Sigmoid colon (tissue), 7 donors: Measurements from ENCODE around the gene S100A3. TPM values are rescaled to one million over a fixed set of nuclear protein-coding genes. Genes with fewer than 3 reads are reported as not detected.
"Not testable (repeated sequence)": the region's sequence is repeated elsewhere in the genome, so short reads cannot be mapped to it uniquely, and the experiment has no call there.

Experiments used
- DNase-seq: peaks from one replicate; pipeline ENCODE4 v3.0.0-alpha.2; 2019
- H3K27ac ChIP-seq, 4 donors: fragments of 200-600 bp; sonication (generic); one replicate each; pipeline ENCODE4 v1.5.1; 2016 to 2019; ENCODE audit warnings: mild to moderate bottlenecking in 1 of 4
- H3K27me3 ChIP-seq, 3 donors: fragments of 200-600 bp; sonication (generic); one replicate each; pipeline ENCODE4 v1.5.1; 2019; ENCODE audit warnings: mild to moderate bottlenecking in 1 of 3
- H3K36me3 ChIP-seq, 4 donors: fragments of 200-600 bp; sonication (generic); one replicate each; pipeline ENCODE4 v1.5.1; 2016 to 2019
- H3K4me1 ChIP-seq, 4 donors: fragments of 200-600 bp; sonication (generic); one replicate each; pipeline ENCODE4 v1.5.1; 2017 to 2019
- H3K4me3 ChIP-seq, 4 donors: fragments of 200-600 bp; sonication (generic); one replicate each; pipeline ENCODE4 v1.5.1; 2017 to 2019; ENCODE audit warnings: mild to moderate bottlenecking in 2 of 4, moderate library complexity in 1 of 4
- H3K9me3 ChIP-seq, 4 donors: fragments of 200-600 bp in 3 of 4; sonication (generic) in 3 of 4; one replicate each; pipeline versions ENCODE4 v1.5.1 to v1.6.1; 2013 to 2019
- EP300 ChIP-seq, 4 donors: sonication (generic); formaldehyde crosslinking; IDR thresholded peaks; one replicate each; pipeline ENCODE4 v1.6.1; 2017; ENCODE audit warnings: antibody characterized with exemption in 4 of 4
- POLR2A ChIP-seq, 2 donors: fragments of 450-650 bp; IDR thresholded peaks; one replicate each; pipeline ENCODE4 v1.6.1; 2016; ENCODE audit warnings: antibody characterized with exemption in 2 of 2, mild to moderate bottlenecking in 2 of 2, moderate library complexity in 2 of 2
- POLR2AphosphoS5 ChIP-seq, 4 donors: sonication (generic); formaldehyde crosslinking; IDR thresholded peaks; one replicate each; pipeline ENCODE4 v1.6.1; 2017; ENCODE audit warnings: antibody characterized with exemption in 4 of 4
- WGBS, 2 donors: extraction: QIAGEN DNeasy Blood & Tissue Kit; methylation state at CpG; one replicate each; pipeline ENCODE4 v1.1.7; 2013; 5-methylcytosine and 5-hydroxymethylcytosine counted together
- intact Hi-C: fragments of 100-400 bp; cut with DNase I; formaldehyde crosslinking; loops from one replicate; pipeline ENCODE4 v1.15.1; 2023
- polyA plus RNA-seq, 3 donors: library from polyadenylated mRNA; stranded (reverse); fragments of 200-250 nt; gene quantifications; one replicate each; pipeline ENCODE4 v1.2.3, GENCODE V29; 2013
- total RNA-seq, 4 donors: library from RNA; depleted of rRNA; stranded (reverse); fragments of >200 nt; gene quantifications; one replicate each; pipeline ENCODE4 v1.1.0, GENCODE V29; 2016
- TF ChIP-seq, protein P1 (sequence below), 4 experiments: fragments of 450-650 bp in 3 of 4; fragments of 200-600 bp in 1 of 4; IDR thresholded peaks; one replicate each; pipeline ENCODE4 v1.5.1; 2016 to 2019; ENCODE audit warnings: antibody characterized with exemption in 4 of 4, mild to moderate bottlenecking in 3 of 4, moderate library complexity in 2 of 4
- donor health status: healthy with polysubstance abuse.
- donor health status: Bipolar disorder and iron deficiency.
- donor health status: healthy.

The S100A3 gene
- total and polyA plus RNA-seq, 7 donors, result 1.1 to 4.3 (median 2.9) TPM

DNA sequence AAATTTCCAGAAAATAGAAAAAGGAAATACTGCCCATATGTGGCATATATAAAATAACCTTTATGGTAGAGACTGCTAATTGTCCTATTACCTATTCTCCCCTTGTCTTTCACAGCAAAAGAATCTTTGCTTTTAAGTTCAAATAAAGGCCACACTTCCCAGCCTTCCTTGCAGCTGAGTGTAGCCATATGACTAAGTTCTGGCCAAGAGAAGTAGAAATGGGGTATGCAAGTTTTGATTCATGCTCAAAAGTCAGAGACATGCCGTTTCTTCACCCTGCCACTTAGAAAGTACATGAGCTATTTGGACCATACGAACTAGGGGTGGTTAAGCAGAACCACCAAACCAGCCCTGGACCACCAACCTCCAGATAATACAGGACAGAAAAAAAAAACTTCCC lies 34.9 kb upstream of the S100A3 start:
- intact Hi-C loops, result no loop called here
- Histone ChIP-seq H3K36me3 (no peaks in the 10 kb centered on the region), H3K27ac (no peak overlapping the region), H3K9me3 (no peaks in the 10 kb centered on the region), H3K4me3 (no peak overlapping the region), H3K27me3 (no peaks in the 10 kb centered on the region), H3K4me1 (no peaks in the 10 kb centered on the region)
- WGBS, 2 donors, result 88 to 91% methylated on average over 2 of the region's 2 CpGs
- no peak for DNase-seq
- TF ChIP-seq EP300 (IDR thresholded peaks at IDR 0.05) (no peak), POLR2A (IDR thresholded peaks at IDR 0.05) (no peak), POLR2AphosphoS5 (IDR thresholded peaks at IDR 0.05) (no peak)
- TF ChIP-seq, protein P1, sequence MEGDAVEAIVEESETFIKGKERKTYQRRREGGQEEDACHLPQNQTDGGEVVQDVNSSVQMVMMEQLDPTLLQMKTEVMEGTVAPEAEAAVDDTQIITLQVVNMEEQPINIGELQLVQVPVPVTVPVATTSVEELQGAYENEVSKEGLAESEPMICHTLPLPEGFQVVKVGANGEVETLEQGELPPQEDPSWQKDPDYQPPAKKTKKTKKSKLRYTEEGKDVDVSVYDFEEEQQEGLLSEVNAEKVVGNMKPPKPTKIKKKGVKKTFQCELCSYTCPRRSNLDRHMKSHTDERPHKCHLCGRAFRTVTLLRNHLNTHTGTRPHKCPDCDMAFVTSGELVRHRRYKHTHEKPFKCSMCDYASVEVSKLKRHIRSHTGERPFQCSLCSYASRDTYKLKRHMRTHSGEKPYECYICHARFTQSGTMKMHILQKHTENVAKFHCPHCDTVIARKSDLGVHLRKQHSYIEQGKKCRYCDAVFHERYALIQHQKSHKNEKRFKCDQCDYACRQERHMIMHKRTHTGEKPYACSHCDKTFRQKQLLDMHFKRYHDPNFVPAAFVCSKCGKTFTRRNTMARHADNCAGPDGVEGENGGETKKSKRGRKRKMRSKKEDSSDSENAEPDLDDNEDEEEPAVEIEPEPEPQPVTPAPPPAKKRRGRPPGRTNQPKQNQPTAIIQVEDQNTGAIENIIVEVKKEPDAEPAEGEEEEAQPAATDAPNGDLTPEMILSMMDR (IDR thresholded peaks at IDR 0.05), result no peak

DNA sequence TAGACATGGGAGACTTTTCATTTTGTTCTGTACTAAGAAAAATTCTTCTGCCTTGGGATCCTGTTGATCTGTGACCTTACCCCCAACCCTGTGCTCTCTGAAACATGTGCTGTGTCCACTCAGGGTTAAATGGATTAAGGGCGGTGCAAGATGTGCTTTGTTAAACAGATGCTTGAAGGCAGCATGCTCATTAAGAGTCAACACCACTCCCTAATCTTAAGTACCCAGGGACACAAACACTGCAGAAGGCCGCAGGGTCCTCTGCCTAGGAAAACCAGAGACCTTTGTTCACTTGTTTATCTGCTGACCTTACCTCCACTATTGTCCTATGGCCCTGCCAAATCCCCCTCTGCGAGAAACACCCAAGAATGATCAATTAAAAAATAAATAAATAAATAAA lies 34.5 kb upstream of the S100A3 start:
- H3K4me3 ChIP-seq, H3K36me3 ChIP-seq, H3K9me3 ChIP-seq, H3K4me1 ChIP-seq, H3K27ac ChIP-seq, H3K27me3 ChIP-seq, DNase-seq, intact Hi-C loops: not testable (repeated sequence)
- WGBS, 2 donors, result 92 to 93% methylated on average over 3 of the region's 3 CpGs

DNA sequence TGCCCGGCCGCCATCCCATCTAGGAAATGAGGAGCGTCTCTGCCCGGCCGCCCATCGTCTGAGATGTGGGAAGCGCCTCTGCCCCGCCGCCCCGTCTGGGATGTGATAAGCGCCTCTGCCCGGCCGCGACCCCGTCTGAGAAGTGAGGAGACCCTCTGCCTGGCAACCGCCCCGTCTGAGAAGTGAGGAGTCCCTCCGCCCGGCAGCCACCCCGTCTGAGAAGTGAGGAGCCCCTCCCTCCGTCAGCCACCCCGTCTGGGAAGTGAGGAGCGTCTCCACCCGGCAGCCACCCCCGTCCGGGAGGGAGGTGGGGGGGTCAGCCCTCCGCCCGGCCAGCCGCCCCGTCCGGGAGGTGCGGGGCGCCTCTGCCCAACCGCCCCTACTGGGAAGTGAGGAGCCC lies 33.8 kb upstream of the S100A3 start:
- H3K27me3 ChIP-seq, DNase-seq, H3K9me3 ChIP-seq, H3K36me3 ChIP-seq, H3K4me1 ChIP-seq, H3K27ac ChIP-seq, H3K4me3 ChIP-seq, intact Hi-C loops: not testable (repeated sequence)
- 95 to 96% methylated on average over 34 of the region's 34 CpGs for WGBS, 2 donors

DNA sequence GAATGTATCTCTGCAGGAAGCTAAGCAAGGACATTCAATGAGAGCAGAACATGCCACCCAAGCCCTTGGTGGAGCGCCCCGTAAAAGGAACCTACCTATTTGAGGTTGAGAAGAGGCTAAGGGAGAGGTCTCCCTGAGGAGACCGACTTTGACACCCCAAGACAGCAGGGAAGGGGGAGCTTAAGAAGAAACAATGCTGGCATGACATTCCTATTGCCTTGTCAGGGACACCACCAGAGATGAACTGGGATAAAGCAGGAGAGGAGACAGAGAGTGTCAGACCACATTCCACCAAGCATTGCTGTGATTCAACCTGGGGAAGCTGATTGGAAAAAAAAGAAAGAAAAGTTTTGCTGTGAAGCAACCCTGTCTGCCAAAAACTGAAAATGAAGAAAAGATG lies 29.9 kb upstream of the S100A3 start:
- TF ChIP-seq EP300 (IDR thresholded peaks at IDR 0.05) (no peak), POLR2AphosphoS5 (IDR thresholded peaks at IDR 0.05) (no peak), POLR2A (IDR thresholded peaks at IDR 0.05) (no peak)
- TF ChIP-seq, protein P1 (IDR thresholded peaks at IDR 0.05), result no peak
- no peak for DNase-seq
- H3K27ac ChIP-seq, result no peak overlapping the region
- H3K4me1 ChIP-seq, result no peaks in the 10 kb centered on the region
- no peaks in the 10 kb centered on the region for H3K36me3 ChIP-seq
- H3K4me3 ChIP-seq, result no peak overlapping the region
- no peaks in the 10 kb centered on the region for H3K27me3 ChIP-seq
- intact Hi-C loops, result no loop called here
- H3K9me3 ChIP-seq, result no peaks in the 10 kb centered on the region
- whole genome bisulfite sequencing, 2 donors, result 85 to 87% methylated on average over 3 of the region's 3 CpGs

DNA sequence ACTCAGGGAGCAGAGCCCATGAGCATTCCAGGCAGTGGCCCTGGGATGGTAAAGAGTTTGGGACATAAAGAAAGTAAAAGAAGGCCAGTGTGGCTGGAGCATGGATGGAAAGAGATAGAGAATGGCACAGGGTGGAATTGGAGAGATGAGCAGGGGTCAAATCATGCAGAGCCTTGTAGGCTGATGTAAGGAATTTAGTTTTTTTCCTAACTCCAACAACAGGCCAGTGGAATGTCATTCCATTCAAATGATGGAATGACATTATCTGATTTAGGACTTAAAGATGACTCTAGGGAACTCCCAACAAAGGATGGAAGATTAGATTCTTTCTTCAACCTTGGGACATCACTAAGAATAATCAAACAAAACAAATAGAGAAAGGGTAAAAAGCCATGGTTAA lies 29.4 kb upstream of the S100A3 start:
- no peak for TF ChIP-seq POLR2AphosphoS5 (IDR thresholded peaks at IDR 0.05)
- TF ChIP-seq, protein P1 (IDR thresholded peaks at IDR 0.05), result no peak
- no peak for TF ChIP-seq POLR2A (IDR thresholded peaks at IDR 0.05)
- TF ChIP-seq EP300 (IDR thresholded peaks at IDR 0.05), result no peak
- Histone ChIP-seq H3K36me3 (no peaks in the 10 kb centered on the region), H3K9me3 (no peaks in the 10 kb centered on the region), H3K27me3 (no peaks in the 10 kb centered on the region), H3K27ac (no peak overlapping the region), H3K4me1 (no peaks in the 10 kb centered on the region), H3K4me3 (no peak overlapping the region)
- DNase-seq, result no peak
- intact Hi-C loops, result no loop called here

DNA sequence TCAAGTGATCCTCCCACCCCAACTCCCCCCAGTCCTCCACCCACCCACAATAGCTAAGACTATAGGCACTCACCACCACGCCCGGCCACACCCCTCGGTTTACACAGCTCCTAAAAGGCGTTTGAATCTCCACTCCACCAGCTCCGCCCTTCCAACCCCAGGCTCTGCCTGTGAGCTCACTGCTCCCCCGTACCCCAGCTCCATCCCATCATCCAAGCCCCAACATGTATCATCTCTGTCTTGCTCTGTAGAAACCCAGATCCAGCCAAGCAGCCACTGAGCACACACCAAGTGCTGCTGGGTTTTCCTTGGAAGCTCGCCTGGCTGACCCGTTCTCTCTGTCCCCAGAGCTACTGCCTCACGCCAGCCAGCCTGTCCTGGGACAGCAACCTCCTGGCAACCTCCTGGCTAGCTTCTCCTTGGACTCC lies 28.6 kb upstream of the S100A3 start:
- no peak for TF ChIP-seq POLR2AphosphoS5 (IDR thresholded peaks at IDR 0.05)
- no peak for TF ChIP-seq EP300 (IDR thresholded peaks at IDR 0.05)
- TF ChIP-seq POLR2A (IDR thresholded peaks at IDR 0.05), result no peak
- TF ChIP-seq, protein P1 (IDR thresholded peaks at IDR 0.05), result no peak
- Histone ChIP-seq H3K27ac (no peak overlapping the region), H3K4me1 (peaks cover 0 to 8% (median 3%) of the 10 kb centered on the region in 4 donors), H3K27me3 (no peaks in the 10 kb centered on the region), H3K4me3 (no peak overlapping the region), H3K36me3 (no peaks in the 10 kb centered on the region), H3K9me3 (no peaks in the 10 kb centered on the region)
- 14 to 57% methylated on average over 9 of the region's 9 CpGs for WGBS, 2 donors
- intact Hi-C loops, result no loop called here
- no peak for DNase-seq
